Activated naive CD8-positive, alpha-beta T cell treated with anti-CD3 and anti-CD28 coated beads, Interleukin-2, amount 50 U/mL, for 16 hours (primary cell): ENCODE data around the gene SOAT1.
"Not testable (repeated sequence)": the region's sequence is repeated elsewhere in the genome, so short reads cannot be mapped to it uniquely, and the experiment has no call there.

Experiments
- DNase-seq: peaks from one replicate; pipeline ENCODE4 v3.0.0-alpha.2; 2020; ENCODE audit warnings: low read depth, low spot score

The SOAT1 gene

GRCh38 chr1:179293340-179294327, at the start of gene SOAT1:
Gene SOAT1, plus strand, starts transcription at chr1:179293797. Its CDS starts 8,888 bp downstream, at chr1:179302685.
- peak; percentile 86 for DNase-seq

- not testable (repeated sequence) for DNase-seq
Observed at GRCh38 chr1:179245426-179245825, 48.2 kb upstream of the SOAT1 start.

- DNase-seq: no peak
Observed at GRCh38 chr1:179247923-179248322, 45.7 kb upstream of the SOAT1 start.

- DNase-seq: no peak
Observed at GRCh38 chr1:179251675-179252074, 41.9 kb upstream of the SOAT1 start.

GRCh38 chr1:179252606-179253005, 41.0 kb upstream of the SOAT1 start:
- DNase-seq: no peak

- no peak for DNase-seq
Observed at GRCh38 chr1:179253286-179253972, 40.2 kb upstream of the SOAT1 start.

- no peak for DNase-seq
Observed at GRCh38 chr1:179262183-179262582, 31.4 kb upstream of the SOAT1 start.

GRCh38 chr1:179263121-179263520, 30.5 kb upstream of the SOAT1 start:
- no peak for DNase-seq

- no peak for DNase-seq
Observed at GRCh38 chr1:179264507-179264906, 29.1 kb upstream of the SOAT1 start.

GRCh38 chr1:179269071-179269470, 24.5 kb upstream of the SOAT1 start:
- DNase-seq: no peak

GRCh38 chr1:179274424-179274823, 19.2 kb upstream of the SOAT1 start:
- DNase-seq: not testable (repeated sequence)

GRCh38 chr1:179278920-179279319, 14.7 kb upstream of the SOAT1 start:
- no peak for DNase-seq

- no peak for DNase-seq
Observed at GRCh38 chr1:179283992-179284391, 9.6 kb upstream of the SOAT1 start.

GRCh38 chr1:179287946-179288345, 5.7 kb upstream of the SOAT1 start:
- DNase-seq: no peak

GRCh38 chr1:179288977-179289376, 4.6 kb upstream of the SOAT1 start:
- no peak for DNase-seq

GRCh38 chr1:179295164-179295755, 1.7 kb downstream of the SOAT1 start:
- no peak for DNase-seq

- DNase-seq: no peak
Observed at GRCh38 chr1:179296356-179297104, 2.9 kb downstream of the SOAT1 start.

- DNase-seq: no peak
Observed at GRCh38 chr1:179297105-179297378, 3.4 kb downstream of the SOAT1 start.

- no peak for DNase-seq
Observed at GRCh38 chr1:179298952-179299351, 5.4 kb downstream of the SOAT1 start.

GRCh38 chr1:179300112-179300511, 6.5 kb downstream of the SOAT1 start:
- DNase-seq: no peak

GRCh38 chr1:179302070-179302469, 8.5 kb downstream of the SOAT1 start:
- DNase-seq: no peak
